GM19438 (cell line): Measurements from ENCODE around the gene UHRF1.
"Not testable (repeated sequence)": the region's sequence is repeated elsewhere in the genome, so short reads cannot be mapped to it uniquely, and the experiment has no call there.

ENCODE experiments used
- ATAC-seq: cut with Tn5 transposase; IDR thresholded peaks from one replicate; pipeline ENCODE4 v1.9.1; 2021; ENCODE audit warnings: low read depth; ENCODE audit not compliant: unreplicated experiment

The UHRF1 gene

DNA sequence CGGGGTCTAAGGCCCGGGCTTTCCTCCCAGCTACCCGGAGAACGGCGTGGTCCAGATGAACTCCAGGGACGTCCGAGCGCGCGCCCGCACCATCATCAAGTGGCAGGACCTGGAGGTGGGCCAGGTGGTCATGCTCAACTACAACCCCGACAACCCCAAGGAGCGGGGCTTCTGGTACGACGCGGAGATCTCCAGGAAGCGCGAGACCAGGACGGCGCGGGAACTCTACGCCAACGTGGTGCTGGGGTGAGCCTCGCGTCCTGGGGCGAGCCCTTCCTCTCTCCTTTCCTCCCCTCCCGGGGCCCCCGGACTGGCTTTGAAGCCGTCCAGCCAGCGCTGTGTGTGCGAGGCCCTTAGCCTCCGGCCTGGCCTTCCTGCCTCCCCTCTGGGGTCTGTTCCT lies 23.4 kb downstream of the UHRF1 start:
- no peak for ATAC-seq

DNA sequence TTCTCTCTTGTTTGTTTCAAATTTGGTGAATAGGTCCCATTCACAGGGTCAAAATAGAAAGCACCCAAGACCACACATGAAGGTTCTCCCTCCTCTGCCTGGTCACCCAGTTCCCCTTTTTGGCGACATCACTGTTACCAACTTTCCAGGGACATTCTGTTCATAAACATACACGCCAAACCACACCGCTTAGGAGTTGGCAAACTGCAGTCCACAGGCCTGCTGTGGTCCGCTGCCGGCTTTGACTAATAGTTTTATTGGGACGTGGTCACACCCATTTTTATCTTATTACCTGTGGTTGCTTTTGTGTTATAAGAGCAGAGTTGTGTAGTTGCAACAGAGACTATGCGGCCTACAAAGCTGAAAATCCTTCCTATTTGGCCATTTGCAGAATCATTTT lies 24.2 kb downstream of the UHRF1 start:
- no peak for ATAC-seq

DNA sequence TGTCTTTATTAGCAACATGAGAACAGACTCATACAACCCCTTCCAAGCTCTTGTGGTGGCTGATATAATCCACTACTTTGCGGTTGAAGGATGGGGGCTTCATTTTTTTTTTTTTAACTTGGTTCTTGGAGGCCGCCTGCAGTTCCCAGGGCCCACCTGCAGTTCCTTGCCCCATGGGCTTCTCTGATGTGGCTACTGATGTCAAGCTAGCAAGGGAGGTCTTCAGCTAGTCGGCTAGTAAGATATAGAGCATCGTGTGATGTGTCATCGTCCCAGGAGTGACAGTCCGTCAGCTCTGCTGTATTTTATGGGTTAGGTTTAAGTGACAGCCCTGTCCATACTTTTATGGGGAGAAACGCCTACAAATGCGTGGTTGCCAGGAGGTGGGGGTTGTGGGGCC lies 26.1 kb downstream of the UHRF1 start:
- ATAC-seq: no peak

DNA sequence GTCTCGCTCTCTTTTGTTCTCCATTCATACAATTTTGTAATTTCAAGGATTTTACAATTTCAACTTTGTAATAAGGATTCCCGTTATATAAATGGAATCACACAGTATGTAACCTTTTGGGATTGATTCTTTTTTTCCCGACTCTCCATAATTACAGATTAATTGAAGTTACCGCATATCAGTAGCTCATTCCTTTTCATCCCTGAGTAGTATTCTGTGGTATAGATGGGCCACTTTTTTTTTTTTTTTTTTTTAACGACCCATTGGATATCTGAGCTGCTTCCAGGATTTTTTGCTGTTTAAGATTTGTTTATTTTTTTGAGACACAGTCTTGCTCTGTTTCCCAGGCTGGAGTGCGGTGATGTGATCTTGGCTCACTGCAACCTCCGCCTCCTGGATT lies 27.8 kb downstream of the UHRF1 start:
- ATAC-seq: no peak

DNA sequence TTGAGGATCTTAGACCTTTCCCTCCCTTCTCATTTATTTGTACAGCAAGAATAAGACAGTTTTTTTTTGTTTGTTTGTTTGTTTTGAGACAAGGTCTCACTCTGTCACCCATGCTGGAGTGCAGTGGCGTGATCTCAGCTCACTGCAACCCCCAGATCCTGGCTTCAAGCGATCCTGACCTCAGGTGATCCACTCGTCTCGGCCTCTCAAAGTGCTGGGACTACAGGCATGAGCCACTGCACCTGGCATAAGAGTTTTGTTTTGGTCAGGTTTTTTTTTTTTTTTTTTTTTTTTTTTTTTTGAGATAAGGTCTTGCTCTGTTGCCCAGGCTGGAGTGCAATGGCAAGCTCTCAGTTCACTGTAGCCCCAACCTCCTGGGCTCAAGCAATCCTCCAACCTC lies 29.2 kb downstream of the UHRF1 start:
- not testable (repeated sequence) for ATAC-seq

DNA sequence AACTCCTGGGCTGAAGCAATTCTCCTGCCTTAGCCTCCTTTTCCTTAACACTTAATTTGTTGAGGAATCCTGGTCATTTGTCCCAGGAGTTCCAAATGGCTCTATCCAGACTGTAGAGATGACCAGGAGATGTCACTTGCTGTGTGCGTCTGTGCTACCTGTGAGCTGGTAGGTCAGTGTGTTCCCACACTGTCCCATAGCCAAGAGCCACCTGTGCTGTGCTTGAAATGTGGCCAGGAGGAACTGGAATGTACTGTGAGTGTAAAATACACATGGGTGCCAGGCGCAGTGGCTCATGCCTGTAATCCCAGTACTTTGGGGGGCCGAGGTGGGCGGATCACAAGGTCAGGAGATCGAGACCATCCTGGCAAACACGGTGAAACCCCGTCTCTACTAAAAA lies 30.2 kb downstream of the UHRF1 start:
- ATAC-seq: no peak

GRCh38 chr19:4941638-4942169 lies 32.4 kb downstream of the UHRF1 start:
- ATAC-seq: not testable (repeated sequence)

- ATAC-seq: not testable (repeated sequence)
Observed at GRCh38 chr19:4950650-4951049, 41.3 kb downstream of the UHRF1 start.

DNA sequence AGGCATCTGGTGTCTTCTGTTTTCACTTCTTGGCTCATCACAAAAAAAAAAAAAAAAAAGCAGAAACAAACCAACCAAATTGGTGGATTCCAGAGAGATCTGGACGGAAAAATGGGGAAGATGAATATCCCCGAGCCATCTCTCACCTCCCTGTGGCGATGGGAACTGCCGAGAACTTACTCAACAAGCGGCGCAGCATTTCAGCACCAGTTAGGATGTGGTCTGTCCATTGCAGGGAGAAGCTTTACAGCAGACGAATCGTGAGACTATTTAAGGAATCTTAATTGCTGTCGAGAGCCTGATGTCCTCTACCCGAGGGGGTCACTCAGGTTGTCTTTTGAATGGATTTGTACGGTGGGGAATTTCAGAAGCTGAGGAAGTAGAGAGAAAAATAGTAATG lies 42.4 kb downstream of the UHRF1 start:
- ATAC-seq: no peak

DNA sequence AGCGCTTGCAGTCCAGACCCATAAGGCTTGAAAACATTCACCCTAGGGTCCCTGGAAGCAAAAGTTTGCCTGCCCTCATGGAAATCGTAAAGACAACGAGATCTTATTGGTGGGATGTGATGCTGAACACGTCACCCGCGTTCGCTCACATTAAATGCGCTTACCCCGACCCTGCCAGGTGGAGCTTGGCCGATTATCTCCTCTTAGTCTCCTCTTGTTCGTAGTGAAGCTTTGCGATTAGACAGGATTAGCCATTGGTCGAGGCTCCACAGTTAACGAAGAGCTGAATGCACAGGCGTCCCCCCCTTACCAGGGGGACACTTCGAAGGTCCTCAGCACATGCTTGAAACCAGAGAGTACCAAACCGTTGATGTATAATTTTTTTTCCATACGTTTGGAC lies 43.6 kb downstream of the UHRF1 start:
- ATAC-seq: no peak

DNA sequence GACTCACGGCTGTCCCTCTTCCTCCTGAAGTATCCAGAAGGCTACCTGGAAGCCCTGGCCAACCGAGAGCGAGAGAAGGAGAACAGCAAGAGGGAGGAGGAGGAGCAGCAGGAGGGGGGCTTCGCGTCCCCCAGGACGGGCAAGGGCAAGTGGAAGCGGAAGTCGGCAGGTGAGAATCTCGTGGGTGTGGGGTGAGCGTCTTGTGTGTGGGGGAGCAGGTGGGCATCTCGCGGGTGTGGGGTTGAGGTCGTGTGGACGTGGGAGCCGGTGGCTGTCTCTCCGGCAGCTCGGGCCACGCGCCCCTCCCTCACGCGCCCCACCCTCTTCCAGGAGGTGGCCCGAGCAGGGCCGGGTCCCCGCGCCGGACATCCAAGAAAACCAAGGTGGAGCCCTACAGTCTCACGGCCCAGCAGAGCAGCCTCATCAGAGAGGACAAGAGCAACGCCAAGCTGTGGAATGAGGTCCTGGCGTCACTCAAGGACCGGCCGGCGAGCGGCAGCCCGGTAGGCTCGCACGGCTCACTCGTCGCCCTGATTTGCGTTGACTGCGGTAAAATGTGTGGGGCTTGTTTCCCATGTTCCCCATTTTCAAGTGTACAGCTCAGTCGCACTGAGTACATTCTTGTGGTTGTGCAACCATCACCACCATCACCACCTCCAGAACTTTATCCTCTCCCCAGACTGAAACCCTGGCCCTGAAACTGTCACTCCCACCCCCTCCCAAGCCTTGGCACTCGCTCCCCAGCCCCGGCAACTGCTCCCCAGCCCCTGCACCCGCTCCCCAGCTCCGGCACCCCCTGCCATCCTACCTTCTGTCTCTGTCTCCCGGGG lies 45.2 kb downstream of the UHRF1 start:
- ATAC-seq: not testable (repeated sequence)

DNA sequence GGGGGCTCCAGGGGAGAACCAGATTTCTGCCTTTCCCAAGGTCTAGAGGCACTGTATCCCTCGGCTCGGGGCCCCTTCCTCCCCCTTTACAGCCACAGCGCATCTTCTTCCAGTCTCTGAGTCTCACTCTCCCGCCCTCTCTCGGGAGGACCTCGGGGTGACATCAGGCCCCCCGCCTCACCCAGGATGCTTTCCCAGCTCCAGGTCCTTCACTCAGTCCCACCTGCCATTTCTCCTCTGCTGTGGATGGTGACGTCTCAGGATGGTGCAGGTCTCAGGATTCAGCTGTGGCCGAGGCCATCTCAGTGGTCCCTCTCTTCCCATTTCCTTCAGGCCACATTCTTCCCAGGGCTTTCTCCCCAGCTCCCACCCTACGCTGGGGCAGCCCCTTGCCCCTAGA lies 46.0 kb downstream of the UHRF1 start:
- no peak for ATAC-seq

- no peak for ATAC-seq
Observed at GRCh38 chr19:4957981-4958380, 48.7 kb downstream of the UHRF1 start.

DNA sequence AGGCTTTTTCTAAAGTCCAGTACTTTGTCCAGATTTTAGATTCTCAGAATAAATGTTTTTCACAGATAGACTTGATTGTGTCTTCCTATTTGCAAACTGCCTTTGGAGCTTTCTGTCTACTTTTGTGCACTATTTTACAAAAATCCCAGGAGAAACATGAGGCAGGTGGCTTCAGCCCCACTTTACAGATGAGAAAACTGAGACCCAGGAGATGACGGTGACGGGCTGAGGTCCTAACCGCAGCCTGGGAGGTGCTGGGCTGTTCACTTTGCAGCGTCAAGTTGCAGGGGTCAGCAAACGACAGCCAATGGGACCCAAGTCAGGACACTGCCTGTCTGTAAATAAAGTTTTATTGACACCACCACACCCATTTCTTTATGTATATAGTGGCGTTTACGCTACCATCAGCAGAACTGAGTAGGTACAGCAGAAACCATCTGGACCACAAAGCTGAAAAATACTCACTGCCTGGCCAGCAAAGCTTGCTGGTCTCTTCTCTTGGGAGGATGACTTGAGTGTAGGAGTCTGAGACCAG lies 52.9 kb downstream of the UHRF1 start:
- ATAC-seq: no peak

DNA sequence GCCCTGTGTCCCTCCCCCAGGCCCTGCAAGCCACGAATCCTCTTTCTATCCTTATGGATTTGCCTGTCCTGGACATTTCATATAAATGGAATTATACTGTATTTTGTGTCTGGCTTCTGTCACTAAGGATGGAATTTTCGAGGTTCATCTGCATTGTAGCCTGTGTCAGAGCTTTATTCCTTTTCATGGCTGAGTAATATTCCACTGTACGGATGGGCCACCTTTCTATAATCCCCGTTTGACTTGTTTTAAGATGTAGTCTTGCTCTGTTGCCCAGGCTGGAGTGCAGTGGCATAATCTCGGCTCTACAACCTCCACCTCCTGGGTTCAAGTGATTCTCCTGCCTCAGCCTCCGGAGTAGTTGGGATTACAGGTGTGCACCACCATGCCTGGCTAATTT lies 55.8 kb downstream of the UHRF1 start:
- ATAC-seq: no peak

GRCh38 chr19:4966591-4966990 lies 57.3 kb downstream of the UHRF1 start:
- no peak for ATAC-seq

DNA sequence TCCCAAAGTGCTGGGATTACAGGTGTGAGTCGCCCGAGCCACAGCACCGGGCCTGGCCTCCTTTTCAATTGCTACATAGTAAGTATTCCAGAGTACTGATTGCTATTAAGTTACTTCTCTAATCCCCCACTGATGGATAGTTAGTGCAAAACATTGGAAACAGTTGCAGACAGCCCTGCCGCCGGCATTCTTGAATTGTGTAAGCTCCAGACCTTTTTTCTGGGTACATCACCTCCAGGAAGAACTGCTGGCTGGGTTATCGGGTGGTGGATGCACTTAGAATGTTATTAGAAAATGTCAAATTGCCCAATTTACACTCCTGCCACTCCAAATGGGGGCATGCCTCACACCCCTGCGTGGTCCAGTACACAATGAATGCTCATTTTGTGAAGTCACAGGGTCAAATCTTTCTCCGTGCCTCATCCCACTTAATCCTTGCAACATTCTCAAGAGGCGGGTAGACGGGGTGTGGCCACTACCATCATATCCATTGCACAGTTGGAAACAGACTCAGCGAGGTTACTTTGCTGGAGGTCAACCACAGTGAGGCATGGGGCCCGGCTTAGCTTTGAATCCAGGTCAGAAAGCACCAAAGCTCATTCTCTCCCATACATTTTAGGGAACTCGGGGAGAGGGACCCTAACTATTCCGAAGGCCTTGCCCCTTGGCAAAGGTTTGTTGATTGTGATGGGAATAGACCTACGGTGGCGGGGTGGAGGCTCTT lies 58.6 kb downstream of the UHRF1 start:
- no peak for ATAC-seq

GRCh38 chr19:4968462-4969291 lies 59.4 kb downstream of the UHRF1 start, which contains the start of gene KDM4B:
Gene KDM4B, plus strand, starts transcription at chr19:4969113. Its CDS starts 63,778 bp downstream, at chr19:5032891.
- ATAC-seq: peak; percentile 91

DNA sequence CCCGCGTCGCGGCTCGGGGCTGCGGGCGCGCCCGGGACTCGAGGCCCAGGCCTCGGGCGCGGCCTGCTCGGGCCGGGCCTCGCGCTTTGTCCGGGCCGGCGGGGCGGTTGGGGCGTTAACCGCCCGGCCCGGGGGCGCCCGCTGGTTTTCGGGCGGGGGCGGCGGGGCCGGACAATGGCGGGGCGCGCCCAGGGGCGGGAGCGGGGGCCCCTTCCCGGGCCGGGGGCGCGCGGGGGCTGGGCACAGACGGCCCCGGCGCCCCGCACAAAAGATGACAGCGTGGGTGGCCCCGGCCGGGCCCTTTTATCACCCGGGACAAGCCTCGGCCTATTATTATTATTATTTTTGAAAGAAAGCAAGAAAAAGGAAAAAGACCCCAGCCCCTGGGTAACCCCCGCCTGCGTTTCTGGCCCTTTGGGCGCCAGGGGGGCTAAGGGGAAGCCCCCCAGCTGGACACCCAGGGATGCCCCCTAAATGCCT lies 60.0 kb downstream of the UHRF1 start:
- no peak for ATAC-seq

- no peak for ATAC-seq
Observed at GRCh38 chr19:4969772-4970531, 60.7 kb downstream of the UHRF1 start.
